8988T (cell line): ENCODE measurements around the gene KY.

ENCODE experiments used
- DNase-seq: peaks from one replicate; pipeline ENCODE4 v3.0.0; 2011

Gene KY

DNA sequence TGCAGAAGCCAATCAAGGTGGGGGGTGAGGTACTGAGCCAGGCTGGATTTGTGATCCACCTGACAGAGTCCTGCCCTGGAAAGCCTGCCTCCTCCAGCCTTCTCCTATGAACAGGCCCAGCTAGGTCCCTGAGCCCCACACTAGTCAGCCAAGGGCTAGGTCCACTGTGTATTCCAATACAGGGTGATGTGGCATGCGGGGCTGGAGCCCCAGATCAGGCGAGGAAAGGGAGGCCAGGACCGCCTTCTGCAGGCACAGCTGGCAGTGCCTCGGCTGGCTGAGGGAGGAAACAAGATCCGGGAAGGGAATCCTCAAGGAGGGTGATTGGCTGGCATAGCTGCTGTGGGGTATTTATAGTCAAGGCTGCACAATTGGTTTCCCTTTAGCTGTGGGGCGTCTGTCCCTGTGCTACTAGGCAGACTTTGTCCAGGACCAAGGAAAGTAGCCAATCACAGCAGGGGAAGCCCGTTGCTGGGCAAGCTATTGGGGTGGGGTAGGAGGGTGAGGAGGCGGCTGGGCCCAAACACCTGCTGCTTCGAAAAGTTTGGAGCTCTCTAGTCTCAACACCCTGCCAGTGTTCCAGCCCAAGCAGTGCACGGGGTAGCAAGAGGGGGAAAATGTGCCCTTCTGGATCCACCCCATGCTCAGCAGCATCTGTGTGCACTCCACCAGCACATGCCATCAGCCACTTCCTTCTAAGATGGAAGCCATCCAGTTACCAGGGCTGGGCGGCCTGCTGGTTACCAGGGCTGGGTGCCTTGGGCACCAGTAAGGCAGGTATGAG is 5.9 kb downstream of the KY start:
- no peak for DNase-seq

DNA sequence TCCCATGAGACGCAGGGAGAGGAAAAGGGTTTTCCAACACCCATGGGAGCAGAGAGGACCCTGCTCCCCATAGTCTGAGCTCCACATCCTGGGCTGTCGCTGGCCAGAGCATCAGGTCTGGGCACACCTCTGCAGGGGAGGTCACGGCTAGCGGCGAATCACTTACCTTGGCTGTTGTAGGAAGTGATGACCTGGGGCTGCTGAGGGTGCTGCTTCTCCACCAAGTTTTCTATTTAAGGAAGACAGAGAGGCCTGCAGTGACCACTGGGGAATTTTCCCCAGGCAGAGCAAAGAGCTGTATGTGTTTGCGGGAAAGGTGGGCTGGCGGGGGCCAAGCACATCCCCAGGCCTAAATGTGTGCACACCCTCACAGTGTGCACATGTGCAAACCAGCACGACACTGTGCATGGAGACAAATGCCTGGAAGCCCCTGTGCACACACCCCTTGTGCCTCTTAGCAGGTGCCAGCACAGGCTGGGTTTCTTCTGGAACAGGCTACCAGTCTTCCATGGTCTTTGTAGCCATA is 7.6 kb downstream of the KY start:
- no peak for DNase-seq

DNA sequence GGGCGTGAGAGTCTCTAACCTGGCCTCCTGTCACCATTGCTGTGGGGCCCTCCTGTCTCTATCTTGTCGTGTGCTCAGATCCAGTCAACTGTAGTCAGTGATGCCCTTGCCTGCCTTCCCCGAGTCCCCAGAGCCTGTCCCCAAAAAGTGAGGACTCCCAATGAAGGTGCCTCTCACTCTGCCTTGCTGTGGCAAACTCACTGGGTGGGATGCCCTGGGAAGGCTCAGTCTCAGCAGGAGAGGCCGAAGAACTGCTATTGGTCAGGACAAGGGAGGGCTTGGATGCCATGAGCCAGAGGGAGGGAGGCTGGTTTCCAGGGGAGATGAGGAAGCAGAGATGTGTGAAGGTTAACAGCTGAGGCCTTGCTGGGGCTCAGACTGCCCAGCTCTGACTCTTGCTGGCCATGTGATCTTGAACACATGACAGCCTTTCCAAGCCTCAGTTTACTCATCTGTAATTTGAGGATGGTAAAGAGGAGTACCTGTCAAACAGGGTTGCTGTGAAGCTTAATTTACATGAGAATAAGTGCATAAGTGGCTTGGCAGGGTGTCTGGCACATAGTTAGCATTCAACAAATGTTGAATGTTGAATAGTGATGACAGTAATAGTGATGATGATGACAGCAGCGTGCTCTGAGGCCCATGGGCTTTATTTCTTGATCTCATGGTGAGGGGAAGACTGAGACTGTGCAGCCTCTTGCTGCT is 8.2 kb downstream of the KY start:
- DNase-seq: no peak

GRCh38 chr3:134641671-134642300 is 9.0 kb downstream of the KY start:
- DNase-seq: no peak

DNA sequence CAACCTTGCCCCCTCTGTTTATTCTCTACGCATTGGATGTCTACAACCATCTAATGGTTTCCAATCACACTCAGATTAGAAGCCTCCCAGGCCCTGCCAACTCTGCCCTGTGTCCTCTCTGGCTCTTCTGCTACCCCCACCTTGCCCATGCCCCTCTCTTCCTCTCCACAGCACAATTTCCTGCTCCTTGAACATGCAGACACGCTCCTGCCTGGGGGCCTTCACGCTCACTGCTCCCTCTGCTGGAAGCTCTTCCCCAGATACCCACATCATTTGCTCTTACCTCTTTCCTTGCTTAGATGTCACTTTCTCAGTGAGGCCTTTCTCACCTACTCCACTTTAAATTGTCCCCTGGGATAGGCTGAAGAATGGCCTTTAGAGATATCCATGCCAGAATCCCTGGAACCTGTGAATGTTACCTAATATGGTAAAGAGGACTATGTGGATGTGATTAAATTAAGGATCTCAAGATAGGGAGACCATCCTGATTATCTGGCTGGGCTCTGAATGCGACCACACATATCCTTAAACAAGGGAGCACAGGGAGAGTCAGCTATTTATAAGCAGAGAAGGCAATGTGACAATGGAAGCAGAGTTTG is 9.9 kb downstream of the KY start:
- DNase-seq: no peak

- DNase-seq: no peak
Observed at GRCh38 chr3:134640378-134640777, 10.4 kb downstream of the KY start.

DNA sequence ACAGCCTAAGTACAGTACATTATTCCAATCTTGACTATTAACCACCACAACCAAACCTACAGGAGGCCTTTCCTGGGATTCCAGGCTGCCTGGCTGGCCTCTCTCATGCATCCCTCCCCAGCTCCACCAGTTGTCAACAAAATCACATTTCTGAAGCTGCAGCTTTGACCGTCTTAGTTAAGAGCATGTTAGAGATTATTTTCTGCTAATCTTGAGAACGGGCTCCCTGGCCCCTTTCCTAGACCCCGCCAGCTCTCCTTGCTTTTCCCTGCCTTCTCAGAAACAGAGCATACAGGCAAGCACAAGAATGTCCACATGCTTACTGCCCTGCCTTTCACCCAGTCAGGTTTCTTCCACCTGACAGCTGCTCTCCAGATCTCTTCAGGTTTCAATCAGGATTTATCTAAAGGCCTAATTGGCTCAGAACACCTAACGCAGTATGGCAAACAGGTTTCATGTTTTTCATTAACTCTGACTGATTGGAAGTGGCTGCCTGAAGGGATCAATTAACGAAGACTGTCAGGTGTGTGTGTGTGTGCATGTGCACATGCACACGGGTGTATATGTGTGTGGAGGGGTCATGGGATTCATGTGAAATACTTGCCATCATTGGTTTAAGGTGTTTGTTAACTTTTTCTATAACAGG is 12.3 kb downstream of the KY start:
- DNase-seq: no peak

DNA sequence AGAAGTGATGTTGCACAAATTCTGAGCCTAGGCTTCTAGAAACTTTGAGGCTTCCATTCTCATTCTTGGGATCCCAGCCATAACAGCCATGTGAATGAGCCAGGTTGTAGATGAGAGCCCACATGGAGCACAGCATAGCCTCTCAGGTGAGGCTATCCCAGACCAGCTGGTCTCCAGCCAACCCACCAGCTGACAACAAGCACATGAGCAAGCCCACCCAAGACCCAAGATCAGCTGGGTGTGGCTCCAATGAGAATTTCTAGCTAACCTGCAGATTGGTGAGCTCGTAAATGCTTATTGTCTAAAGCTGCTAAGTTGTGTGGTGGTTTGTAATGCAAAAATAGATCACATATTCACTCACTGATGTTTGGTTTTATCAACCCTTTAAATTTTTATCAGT is 14.4 kb downstream of the KY start:
- no peak for DNase-seq

- DNase-seq: no peak
Observed at GRCh38 chr3:134630506-134630905, 20.3 kb downstream of the KY start.

DNA sequence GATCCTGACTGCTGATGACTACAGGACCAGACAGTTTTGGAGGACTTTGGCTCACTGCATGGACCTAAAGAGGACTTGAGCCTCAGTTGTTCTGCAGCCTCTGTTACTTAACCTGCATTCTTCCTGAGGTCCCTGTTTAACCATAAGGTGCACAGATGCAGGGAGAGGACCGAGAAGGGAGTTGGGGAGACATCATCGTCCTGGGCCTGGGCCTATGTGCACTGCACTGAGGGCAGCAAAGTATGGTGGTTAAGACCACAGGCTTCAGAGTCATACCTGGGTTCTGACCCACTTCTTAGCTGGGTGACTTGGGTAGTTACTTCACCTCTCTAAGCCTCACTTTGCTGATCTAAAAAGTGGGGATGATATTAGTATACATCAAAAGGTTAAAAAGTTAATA is 21.9 kb downstream of the KY start:
- no peak for DNase-seq

GRCh38 chr3:134627831-134628230 is 23.0 kb downstream of the KY start:
- no peak for DNase-seq

DNA sequence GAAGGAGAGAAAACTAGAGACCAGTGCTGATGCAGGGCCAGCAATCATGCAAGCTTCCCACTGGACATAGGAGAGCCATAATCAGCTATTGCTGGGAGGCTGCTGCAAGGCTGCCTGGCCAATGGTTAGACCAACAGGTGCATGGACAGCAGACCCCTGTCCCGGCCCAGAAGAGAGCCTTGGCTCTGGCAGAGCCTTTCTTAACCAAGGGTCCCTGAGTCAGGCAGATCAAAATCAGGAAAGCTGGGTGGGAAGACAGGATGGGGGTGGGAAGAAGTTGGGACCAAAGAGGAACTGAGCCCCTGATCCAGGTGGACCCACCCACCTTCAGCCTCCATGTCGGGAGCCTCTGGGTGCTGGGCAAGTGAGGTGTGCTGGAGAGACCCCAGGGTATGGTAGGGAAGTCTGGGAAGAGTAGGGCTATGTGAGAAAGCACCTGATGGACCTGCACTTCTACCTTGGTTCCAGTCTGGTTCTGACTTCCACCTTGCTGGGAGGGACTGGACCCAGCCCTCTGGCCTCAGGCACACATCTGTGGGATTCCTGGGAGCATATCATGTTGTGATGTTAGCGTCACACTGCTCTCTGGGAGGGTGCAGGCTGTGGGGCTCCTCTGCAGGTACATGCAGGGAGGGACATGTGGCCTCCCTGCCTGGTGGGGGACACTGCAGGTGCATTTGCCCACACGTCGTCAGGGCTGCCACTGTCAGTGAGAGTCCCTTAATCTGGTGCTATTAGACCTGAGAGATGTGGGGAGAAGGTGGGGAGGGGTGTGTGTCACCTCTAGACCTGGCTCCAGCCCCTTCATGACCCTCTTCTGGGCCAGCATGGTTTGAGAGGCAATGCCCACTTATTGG is 24.7 kb downstream of the KY start:
- no peak for DNase-seq

DNA sequence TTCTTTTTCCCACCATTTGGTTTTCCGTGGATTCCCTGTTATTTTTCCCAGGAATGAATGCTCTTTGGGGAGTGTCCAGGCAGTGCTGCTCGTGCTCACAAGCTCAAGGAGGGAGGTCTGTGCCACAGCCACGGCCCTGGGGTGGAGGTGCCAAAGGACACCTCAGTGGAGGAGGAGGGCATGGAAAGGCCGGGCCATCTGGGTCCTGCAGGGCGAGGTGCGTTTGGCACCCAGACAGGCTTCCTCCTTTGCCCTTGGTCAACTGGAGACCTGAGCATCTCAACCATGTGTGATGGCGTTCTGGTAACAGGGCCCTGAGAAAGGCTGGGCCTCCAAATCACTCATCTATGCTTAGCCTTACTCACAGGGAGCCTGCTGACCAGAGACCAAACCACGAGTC is 25.4 kb downstream of the KY start:
- DNase-seq: no peak

DNA sequence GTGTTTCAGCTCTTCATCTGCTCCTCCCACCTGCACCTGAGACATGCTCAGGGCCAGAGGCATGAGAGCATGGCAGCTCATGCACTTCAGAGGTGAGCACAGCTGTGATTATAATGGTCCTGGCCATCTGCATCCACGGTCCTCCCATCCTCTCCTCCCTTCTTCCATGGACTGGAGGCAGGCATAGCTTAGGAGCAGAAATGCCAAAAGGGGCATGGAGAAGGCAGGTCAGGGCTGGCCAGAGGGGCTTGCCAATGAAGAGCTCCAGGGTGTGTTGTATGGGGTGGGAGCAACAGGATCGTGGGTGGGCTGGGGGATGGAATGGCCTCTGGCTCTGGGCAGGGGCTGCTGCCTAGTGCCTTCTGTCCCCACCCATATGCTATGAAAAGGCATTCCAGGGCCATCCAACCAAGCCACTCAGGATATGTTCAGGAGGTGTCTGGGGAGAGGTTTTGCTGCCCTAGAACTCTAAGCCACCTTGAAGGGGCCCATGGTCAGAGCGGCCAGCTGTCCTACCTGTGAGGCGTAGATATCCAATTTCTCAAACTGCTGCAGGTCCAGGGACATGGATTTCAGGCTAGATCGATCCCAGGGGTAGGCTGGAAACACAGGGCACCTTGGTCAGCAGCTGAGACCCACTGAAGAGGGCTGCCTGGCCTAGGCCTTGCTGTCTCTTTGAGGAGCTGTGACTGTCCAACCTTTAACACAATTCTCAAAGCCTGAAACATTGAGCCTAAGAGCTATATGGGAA is 26.1 kb downstream of the KY start:
- DNase-seq: no peak

DNA sequence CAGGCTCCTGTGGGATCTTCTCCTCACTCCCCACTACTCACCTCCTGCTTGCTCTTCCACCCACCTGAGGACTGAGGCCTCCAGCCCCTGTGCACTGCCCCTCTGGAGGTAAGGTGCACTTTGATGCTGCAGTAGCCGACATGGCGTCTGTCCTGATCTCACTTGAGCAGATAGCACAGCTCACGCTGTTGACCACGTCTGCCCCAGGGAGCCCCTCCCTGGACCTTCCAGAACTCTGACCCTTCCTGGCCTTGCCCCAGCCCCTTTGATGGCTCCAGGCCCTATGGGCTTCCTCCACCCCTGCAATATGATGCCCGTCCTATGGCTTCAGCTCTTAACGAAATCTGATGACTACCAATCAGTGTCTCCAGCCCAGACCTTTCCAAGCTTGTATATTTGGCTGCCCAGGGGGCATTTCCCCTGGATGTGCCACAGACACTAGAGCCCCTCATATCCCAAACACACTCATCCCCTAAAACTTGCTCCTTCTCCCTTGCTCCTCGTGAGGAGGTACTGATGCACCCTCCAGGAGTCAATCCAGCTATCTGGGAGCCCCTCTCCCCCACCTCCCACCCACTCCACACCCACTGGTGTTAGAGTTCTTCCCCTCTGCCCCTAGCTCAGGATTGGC is 27.1 kb downstream of the KY start:
- DNase-seq: no peak

GRCh38 chr3:134622806-134623365 is 27.9 kb downstream of the KY start:
- DNase-seq: no peak

- DNase-seq: no peak
Observed at GRCh38 chr3:134621854-134622253, 29.0 kb downstream of the KY start.

DNA sequence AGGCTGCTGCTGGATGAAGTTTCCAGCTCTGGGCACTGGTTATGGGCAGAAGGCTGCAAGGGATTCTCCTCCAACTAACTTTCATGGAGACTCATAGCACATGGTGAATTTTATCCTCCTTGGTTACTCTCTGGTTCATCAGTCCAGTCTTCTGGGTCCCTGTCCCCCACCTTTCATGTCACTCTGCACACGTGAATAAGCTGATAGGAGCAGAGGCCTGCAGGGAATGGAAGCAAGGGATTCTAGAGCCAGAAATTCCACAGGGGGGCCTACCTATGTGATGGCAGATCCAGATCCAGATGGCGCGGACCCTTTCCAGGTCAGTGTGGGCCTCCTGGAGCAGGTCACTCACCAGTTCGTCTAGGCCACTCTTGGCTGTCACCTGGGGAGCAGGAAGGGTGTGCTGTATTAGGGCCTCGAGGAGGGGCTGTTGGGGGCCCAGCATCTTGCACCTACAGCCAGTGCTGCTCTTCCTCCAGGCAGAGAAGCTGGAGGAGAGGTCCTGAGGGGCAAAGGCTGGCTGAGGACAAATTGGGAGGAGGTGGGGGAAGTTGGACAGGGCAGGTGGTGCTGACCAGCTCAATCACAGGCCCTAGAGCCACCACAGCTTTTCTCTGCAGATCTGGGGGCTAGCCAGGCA is 30.2 kb downstream of the KY start:
- DNase-seq: no peak

DNA sequence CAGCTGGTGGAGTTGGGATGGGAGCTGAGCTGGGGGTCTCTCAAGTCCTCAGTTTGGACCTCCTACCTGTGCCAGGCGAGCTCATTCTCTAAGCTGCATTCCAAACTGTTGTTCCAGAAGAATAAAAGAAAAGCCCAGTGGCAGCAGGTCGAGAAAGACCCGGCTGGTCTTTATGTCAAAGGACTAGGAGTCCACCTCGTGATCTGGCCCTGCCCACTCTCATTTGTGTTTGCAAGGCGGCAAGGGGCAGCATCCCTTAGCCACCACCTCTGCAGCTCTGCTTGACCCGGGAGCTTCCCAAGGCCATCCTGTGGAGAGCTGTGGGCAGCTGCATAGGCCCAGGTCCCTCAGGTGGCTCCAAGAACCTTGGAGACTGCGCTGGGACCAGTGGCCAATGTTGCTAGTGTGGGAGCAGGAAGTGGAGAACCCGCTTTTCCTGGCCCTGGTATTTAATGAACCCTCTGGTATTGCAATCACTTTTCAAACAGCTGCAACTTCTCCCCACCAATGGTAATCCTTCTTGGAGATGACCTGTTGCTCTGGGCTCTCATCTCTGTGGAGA is 30.9 kb downstream of the KY start:
- DNase-seq: no peak

GRCh38 chr3:134619301-134619615 is 31.6 kb downstream of the KY start:
- no peak for DNase-seq
